Myometrial cell (primary cell): ENCODE measurements around the gene MMP3. TPM values are rescaled to one million over a fixed set of nuclear protein-coding genes. Genes with fewer than 3 reads are reported as not detected.

Experiments
- total RNA-seq: library from RNA; depleted of rRNA; stranded (reverse); fragments of >200 nt; gene quantifications from 2 replicates; pipeline ENCODE4 v1.2.3, GENCODE V29; 2015

Gene MMP3
- total RNA-seq = 0.29 and 2.3 TPM in 2 replicates

DNA sequence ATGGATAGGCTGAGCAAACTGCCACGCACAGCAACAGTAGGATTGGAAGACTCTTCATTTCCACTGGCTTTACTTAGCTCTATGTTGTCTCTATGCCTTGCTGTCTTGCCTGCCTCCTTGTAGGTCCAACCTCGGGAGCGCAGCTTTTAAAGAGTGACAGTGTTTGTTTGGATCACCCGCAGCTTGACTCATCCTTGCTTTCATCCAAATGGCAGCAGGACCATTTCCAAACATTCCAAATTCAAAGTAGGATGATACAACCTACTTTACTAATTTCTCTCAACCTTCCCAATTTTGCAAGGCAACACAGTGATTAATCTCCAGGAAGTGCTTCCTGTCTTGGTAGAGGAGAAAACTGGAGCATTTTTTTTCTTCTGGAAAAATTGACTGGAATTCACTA, at the start of gene MMP3:
Gene MMP3 (minus strand): TSS at position 121 of the 400 bp plus-strand sequence. CDS start 63 bp downstream, at position 58.

GRCh38 chr11:102874852-102875251, 31.4 kb upstream of the MMP3 start, which contains the start of gene MMP12:
MMP12 (minus strand) TSS chr11:102874982; CDS start chr11:102874937, 45 bp downstream.

GRCh38 chr11:102798012-102798746, 45.2 kb downstream of the MMP3 start, which contains the start of gene MMP1:
MMP1 (minus strand) TSS chr11:102798160; CDS start chr11:102798092, 68 bp downstream.

Other genes starting within 250 kb of the MMP3 start
- not detected in 2 replicates for gene MMP20, start 218.3 kb downstream of the MMP3 start, total RNA-seq
- gene MMP27, start 137.8 kb downstream of the MMP3 start, total RNA-seq = not detected in 2 replicates
- not detected in 2 replicates for gene MMP8, start 118.7 kb downstream of the MMP3 start, total RNA-seq
- 0.29 TPM in 1 of 2 replicates, not detected in the other for gene MMP10, start 63.0 kb downstream of the MMP3 start, total RNA-seq
- gene MMP1, start 45.4 kb downstream of the MMP3 start, total RNA-seq = 0.18 TPM in 1 of 2 replicates, not detected in the other
- not detected in 2 replicates for gene MMP12, start 31.4 kb upstream of the MMP3 start, total RNA-seq
- not detected in 2 replicates for gene MMP13, start 112.1 kb upstream of the MMP3 start, total RNA-seq
- 81.3 and 122 TPM in 2 replicates for gene DCUN1D5, start 248.6 kb upstream of the MMP3 start, total RNA-seq